PC-3 (cell line): Measurements from ENCODE around the gene PCYOX1L. TPM values are rescaled to one million over a fixed set of nuclear protein-coding genes. Genes with fewer than 3 reads are reported as not detected.

Source experiments
- ATAC-seq: fragments of 200-7000 bp; cut with Tn5 transposase; 2 replicates; pipeline ENCODE4 v1.9.1; 2020; ENCODE audit warnings: mild to moderate bottlenecking, moderate library complexity
- BruUV-seq: library from RNA; stranded (reverse); fragments of 400-500 nt; replicated peaks from 2 replicates; lab custom pipeline; 2021; lab: Mats Ljungman, UMichigan
- CTCF ChIA-PET: fragments of 300-600 bp; sonication (Branson Sonifier 250); formaldehyde crosslinking; loops from one replicate; lab custom pipeline; 2022; ENCODE audit warnings: antibody characterized with exemption; lab: Charles Lee
- POLR2A ChIA-PET: fragments of 300-600 bp; sonication (Branson Sonifier 250); formaldehyde crosslinking; loops from one replicate; lab custom pipeline; 2022; ENCODE audit warnings: antibody characterized with exemption; ENCODE audit not compliant: unreplicated experiment; lab: Charles Lee
- DNase-seq: peaks from one replicate; pipeline ENCODE4 v3.0.0-alpha.2; 2015
- H2AFZ ChIP-seq: fragments of 300-600 bp; sonication (generic); 2 replicates; pipeline ENCODE4 v1.6.0; 2016; ENCODE audit warnings: antibody characterized with exemption, low read length
- H3F3A ChIP-seq: fragments of 300-600 bp; sonication (generic); one replicate; pipeline ENCODE4 v1.6.0; 2017; ENCODE audit warnings: antibody characterized with exemption, low read length, control low read depth, mild to moderate bottlenecking; ENCODE audit not compliant: unreplicated experiment
- H3K27ac ChIP-seq: fragments of 300-600 bp; sonication (generic); 2 replicates; pipeline ENCODE4 v1.5.1; 2016; ENCODE audit warnings: mild to moderate bottlenecking, low read length
- H3K27me3 ChIP-seq: fragments of 300-600 bp; sonication (generic); 2 replicates; pipeline ENCODE4 v1.6.1; 2016; ENCODE audit warnings: low read length, mixed read lengths
- H3K36me3 ChIP-seq: fragments of 300-600 bp; sonication (generic); 2 replicates; pipeline ENCODE4 v1.6.1; 2016; ENCODE audit warnings: low read depth, mixed run types, low read length, mixed read lengths
- H3K4me1 ChIP-seq: fragments of 300-600 bp; sonication (generic); 2 replicates; pipeline ENCODE4 v1.5.1; 2016; ENCODE audit warnings: low read length; ENCODE audit not compliant: insufficient read depth
- H3K4me2 ChIP-seq: fragments of 300-600 bp; sonication (generic); 2 replicates; pipeline ENCODE4 v1.6.0; 2016; ENCODE audit warnings: low read length
- H3K4me3 ChIP-seq: fragments of 300-600 bp; sonication (generic); 2 replicates; pipeline ENCODE4 v1.5.1; 2016; ENCODE audit warnings: mild to moderate bottlenecking, low read length, mixed read lengths
- H3K79me2 ChIP-seq: fragments of 300-600 bp; sonication (generic); 2 replicates; pipeline ENCODE4 v1.6.1; 2017; ENCODE audit warnings: low read length, mixed read lengths
- H3K9ac ChIP-seq: fragments of 300-600 bp; sonication (generic); 2 replicates; pipeline ENCODE4 v1.6.0; 2016; ENCODE audit warnings: mild to moderate bottlenecking, low read length
- H3K9me2 ChIP-seq: fragments of 300-600 bp; sonication (generic); replicated peaks from 2 replicates; pipeline ENCODE4 v1.6.1; 2016; ENCODE audit warnings: mixed run types, low read length, mixed read lengths
- H3K9me3 ChIP-seq: fragments of 300-600 bp; sonication (generic); 2 replicates; pipeline ENCODE4 v1.6.1; 2016; ENCODE audit warnings: low read length, mixed read lengths
- H4K20me1 ChIP-seq: fragments of 300-600 bp; sonication (generic); 2 replicates; pipeline ENCODE4 v1.6.1; 2016; ENCODE audit warnings: low read length, mixed read lengths
- CTCF ChIP-seq: fragments of 300-600 bp; sonication (generic); conservative IDR thresholded peaks from 2 replicates; pipeline ENCODE4 v1.5.1; 2017; ENCODE audit warnings: antibody characterized with exemption, low read depth, mild to moderate bottlenecking, low read length
- EZH2 ChIP-seq: fragments of 300-600 bp; sonication (generic); IDR thresholded peaks from one replicate; pipeline ENCODE4 v1.6.1; 2017; ENCODE audit warnings: antibody characterized with exemption, mild to moderate bottlenecking, low read length; ENCODE audit not compliant: unreplicated experiment
- EZH2phosphoT487 ChIP-seq: fragments of 300-600 bp; sonication (generic); IDR thresholded peaks from 2 replicates; pipeline ENCODE4 v1.6.1; 2018; ENCODE audit warnings: mild to moderate bottlenecking, antibody characterized with exemption, low read length, borderline replicate concordance
- intact Hi-C: fragments of 100-400 bp; cut with micrococcal nuclease; formaldehyde crosslinking; loops from 2 replicates; pipeline ENCODE4 v1.9.0; 2023
- total RNA-seq: library from RNA; depleted of rRNA; stranded (reverse); fragments of >200 nt; gene quantifications from 2 replicates; pipeline ENCODE4 v1.2.3, GENCODE V29; 2014

PCYOX1L gene
- total RNA-seq, 1 experiment from 2014 or later = 12.8 TPM

GRCh38 chr5:149314571-149315111, 43.2 kb upstream of the PCYOX1L start:
- ChIA-PET POLR2A (interaction anchor here (0.6 kb wide), 1 partner anchor 417 kb away, joined by 27 read pairs; no protein-coding TSS in a partner anchor), CTCF (interaction anchor here (0.5 to 1.1 kb wide), 4 partner anchors 31 to 489 kb away, joined by 3 to 7 read pairs (median 4); no protein-coding TSS in a partner anchor)
- H3K9me2 ChIP-seq = no peaks in the 10 kb centered on the region
- H3K4me3 ChIP-seq = no peak overlapping the region
- intact Hi-C loops = no loop called here
- peak; percentile 39; the same call in 1 of the 2 replicates for ATAC-seq
- no peak overlapping the region for H3K9ac ChIP-seq
- no peaks in the 10 kb centered on the region for H3K27me3 ChIP-seq
- no peak overlapping the region for H2AFZ ChIP-seq
- H3K36me3 ChIP-seq = no peaks in the 10 kb centered on the region
- H3K9me3 ChIP-seq = no peaks in the 10 kb centered on the region
- no peaks in the 10 kb centered on the region for H3K4me1 ChIP-seq
- H3K4me2 ChIP-seq = no peak overlapping the region
- no TSS peak for BruUV-seq
- TF ChIP-seq CTCF = peak; percentile 42
- no peak for TF ChIP-seq EZH2
- no peak for TF ChIP-seq EZH2phosphoT487
- H3F3A ChIP-seq = no peaks in the 10 kb centered on the region
- H3K79me2 ChIP-seq = no peaks in the 10 kb centered on the region
- peak; percentile 26 for DNase-seq
- no peak overlapping the region for H3K27ac ChIP-seq
- no peaks in the 10 kb centered on the region for H4K20me1 ChIP-seq

GRCh38 chr5:149315753-149316152, 42.1 kb upstream of the PCYOX1L start:
- Histone ChIP-seq H3K4me3 (no peak overlapping the region), H3K27ac (no peak overlapping the region), H3K4me2 (no peak overlapping the region), H3K4me1 (peaks cover 3% of the 10 kb centered on the region), H2AFZ (no peak overlapping the region), H3K9me3 (no peaks in the 10 kb centered on the region), H3K79me2 (no peaks in the 10 kb centered on the region), H4K20me1 (no peaks in the 10 kb centered on the region), H3K27me3 (no peaks in the 10 kb centered on the region), H3F3A (no peaks in the 10 kb centered on the region), H3K9me2 (no peaks in the 10 kb centered on the region), H3K36me3 (no peaks in the 10 kb centered on the region), H3K9ac (no peak overlapping the region)
- DNase-seq (no peak), ATAC-seq (no peak)
- ChIA-PET POLR2A (no interaction called here), CTCF (no interaction called here)
- TF ChIP-seq EZH2 (no peak), CTCF (no peak), EZH2phosphoT487 (no peak)
- intact Hi-C loops = loop anchor here (2.0 kb wide), 2 partner anchors 31 to 115 kb away; no protein-coding TSS in a partner anchor
- no TSS peak for BruUV-seq
